Kidney capillary endothelial cell (primary cell): ENCODE data around the gene PPARGC1A.

Experiments used
- DNase-seq: peaks from one replicate; pipeline ENCODE4 v3.0.0-alpha.2; 2018; ENCODE audit warnings: low spot score

The PPARGC1A gene

GRCh38 chr4:23911675-23912455 is 22.0 kb upstream of the PPARGC1A start:
- no peak for DNase-seq

GRCh38 chr4:23909671-23910070 is 19.8 kb upstream of the PPARGC1A start:
- no peak for DNase-seq

- DNase-seq = no peak
Measured at GRCh38 chr4:23906839-23907238, 17.0 kb upstream of the PPARGC1A start.

- no peak for DNase-seq
Measured at GRCh38 chr4:23904639-23905071, 14.8 kb upstream of the PPARGC1A start.

GRCh38 chr4:23903859-23904438 is 14.1 kb upstream of the PPARGC1A start:
- DNase-seq = no peak

GRCh38 chr4:23902222-23902804 is 12.5 kb upstream of the PPARGC1A start:
- no peak for DNase-seq

GRCh38 chr4:23900636-23901035 is 10.8 kb upstream of the PPARGC1A start:
- DNase-seq = no peak

- no peak for DNase-seq
Measured at GRCh38 chr4:23899565-23899964, 9.7 kb upstream of the PPARGC1A start.

GRCh38 chr4:23897564-23898109 is 7.8 kb upstream of the PPARGC1A start:
- DNase-seq = no peak

GRCh38 chr4:23894021-23894420 is 4.2 kb upstream of the PPARGC1A start:
- DNase-seq = no peak

GRCh38 chr4:23891064-23891421 is 1.2 kb upstream of the PPARGC1A start:
- DNase-seq = no peak

- DNase-seq = no peak
Measured at GRCh38 chr4:23890369-23891063, 669 bp upstream of the PPARGC1A start.

GRCh38 chr4:23889391-23889790 is 456 bp downstream of the PPARGC1A start:
- no peak for DNase-seq

- DNase-seq = peak; percentile 7
Measured at GRCh38 chr4:23888421-23889319, 1.2 kb downstream of the PPARGC1A start.

GRCh38 chr4:23887989-23888388 is 1.9 kb downstream of the PPARGC1A start:
- no peak for DNase-seq

GRCh38 chr4:23887173-23887572 is 2.7 kb downstream of the PPARGC1A start:
- no peak for DNase-seq

GRCh38 chr4:23885943-23886590 is 3.8 kb downstream of the PPARGC1A start:
- no peak for DNase-seq

GRCh38 chr4:23884741-23885140 is 5.1 kb downstream of the PPARGC1A start:
- DNase-seq = no peak

- no peak for DNase-seq
Measured at GRCh38 chr4:23884261-23884660, 5.6 kb downstream of the PPARGC1A start.

- DNase-seq = no peak
Measured at GRCh38 chr4:23882976-23883531, 6.8 kb downstream of the PPARGC1A start.
